Frontal cortex (tissue), 4 donors: ENCODE data around the gene IQCE. TPM values are rescaled to one million over a fixed set of nuclear protein-coding genes. Genes with fewer than 3 reads are reported as not detected.
"Not testable (repeated sequence)": the region's sequence is repeated elsewhere in the genome, so short reads cannot be mapped to it uniquely, and the experiment has no call there.

Source experiments
- DNase-seq, 2 donors: peaks; one replicate each; pipeline ENCODE4 v3.0.0; 2012; ENCODE audit warnings: low spot score in 2 of 2
- FAIRE-seq: peaks from 2 replicates; lab custom pipeline; 2012; peaks lifted over from hg19 to GRCh38; lab: Jason Lieb, UNC
- total RNA-seq: library from RNA; depleted of rRNA; stranded (reverse); fragments of >200 nt; gene quantifications from one replicate; pipeline ENCODE4 v1.2.3, GENCODE V29; 2014
- donor health status: control.
- donor health status: control.
- donor health status: control.

The IQCE gene
- total RNA-seq, 1 donor from 2014 or later, result 17.9 TPM

DNA sequence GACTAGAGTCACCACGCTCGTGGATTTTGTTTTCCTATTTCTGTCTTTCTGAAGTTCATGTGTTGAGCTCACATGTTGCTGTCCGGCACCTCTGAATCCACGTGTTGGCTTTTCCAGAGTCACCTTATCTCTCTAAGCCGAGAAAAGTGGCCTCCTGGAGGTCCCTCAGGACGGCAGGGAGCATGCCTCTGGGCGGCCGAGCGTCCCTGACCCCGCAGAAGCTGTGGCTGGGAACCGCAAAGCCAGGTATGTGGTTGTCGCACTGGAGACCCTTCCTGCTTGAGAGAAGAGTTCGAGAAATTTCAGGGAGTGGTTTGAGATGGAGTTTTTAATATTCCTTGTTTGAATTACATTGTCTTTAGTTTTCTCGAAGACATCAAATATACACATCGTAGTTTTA, 12.6 kb downstream of the IQCE start:
- DNase-seq (no peak), FAIRE-seq (no peak)

DNA sequence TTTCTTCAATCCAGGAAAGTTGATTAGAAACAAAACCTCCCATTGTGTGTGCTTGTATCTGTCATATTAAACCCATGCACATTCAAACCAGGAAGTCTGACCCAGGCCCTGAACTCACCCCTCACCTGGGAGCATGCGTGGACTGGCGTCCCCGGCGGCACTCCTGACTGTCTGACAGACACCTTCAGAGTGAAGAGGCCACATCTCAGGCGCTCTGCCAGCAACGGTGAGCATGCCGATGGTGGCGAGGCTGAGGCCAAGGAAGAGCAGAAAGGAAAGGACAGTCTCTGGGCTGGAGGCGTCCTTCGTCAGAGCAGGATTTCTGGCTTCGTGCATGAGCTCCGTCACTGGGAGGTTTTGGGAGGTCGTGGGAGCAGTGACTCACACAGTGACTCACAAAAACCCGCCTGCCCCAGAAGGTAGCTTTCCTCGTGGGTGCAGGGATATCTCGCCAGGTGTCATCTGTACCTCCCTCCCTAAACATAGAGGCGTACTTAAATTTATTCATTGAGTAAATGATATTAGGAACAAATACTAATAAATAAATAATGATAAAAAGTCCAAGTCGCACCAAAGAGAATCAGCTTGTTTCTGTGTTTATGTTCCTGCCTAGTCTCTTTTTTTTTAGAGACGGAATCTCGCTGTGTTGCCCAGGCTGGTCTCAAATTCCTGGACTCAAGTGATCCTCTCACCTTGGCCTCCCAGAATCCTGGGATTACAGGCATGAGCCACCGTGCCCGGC, 13.5 kb downstream of the IQCE start:
- DNase-seq (no peak), FAIRE-seq (no peak)

DNA sequence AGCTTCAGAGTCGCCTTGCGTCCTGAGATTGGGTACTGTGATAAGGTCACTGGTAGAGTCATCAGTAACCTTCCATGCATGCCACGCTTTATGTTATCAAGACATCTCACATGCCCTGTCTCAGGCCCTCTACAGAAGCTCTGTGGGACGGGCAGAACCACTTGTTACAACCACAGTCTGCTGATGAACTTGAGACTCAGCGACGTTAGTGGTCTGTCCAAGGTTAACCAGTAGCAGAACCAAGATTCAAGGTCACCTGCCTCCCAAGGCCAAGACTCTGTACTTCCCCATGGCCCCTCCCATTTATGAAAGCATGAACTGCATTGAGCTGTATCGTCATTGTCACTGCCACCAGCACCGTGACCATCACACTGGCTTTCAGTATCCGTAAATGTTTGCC, 15.0 kb downstream of the IQCE start:
- no peak for FAIRE-seq
- no peak for DNase-seq

DNA sequence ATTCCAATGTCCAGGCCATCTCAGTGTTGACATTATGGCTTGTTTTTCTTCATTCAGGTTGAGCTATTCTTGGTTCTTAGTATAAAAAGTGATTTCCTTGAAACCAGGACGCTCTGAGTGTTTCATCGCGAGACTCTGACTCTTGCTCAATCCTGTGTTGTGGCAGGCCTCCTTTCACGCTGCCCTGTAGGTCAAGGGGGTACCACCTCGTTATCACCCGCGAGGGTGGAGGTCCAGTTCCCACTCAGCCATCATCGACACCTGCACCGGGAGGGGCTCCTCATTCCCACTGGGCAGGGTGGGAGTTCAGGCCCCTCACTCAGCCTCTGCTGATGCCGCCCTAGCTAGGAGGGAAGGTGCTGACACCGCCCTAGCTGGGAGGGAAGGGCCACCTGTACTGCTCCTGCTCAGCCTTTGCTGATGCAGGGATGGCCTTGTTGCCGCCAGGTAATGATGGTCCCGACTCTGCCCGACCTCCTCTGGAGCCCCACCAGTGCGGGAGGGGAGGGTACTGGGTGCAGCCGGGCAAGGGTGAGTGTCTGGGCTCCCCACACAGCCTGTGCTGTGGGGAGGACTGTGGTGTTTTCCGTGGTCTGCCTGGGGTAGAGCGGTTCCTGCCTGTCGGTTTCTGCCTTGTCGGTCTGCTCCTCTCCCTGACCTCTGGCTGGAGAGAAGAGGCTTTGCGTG, 16.4 kb downstream of the IQCE start:
- FAIRE-seq (no peak), DNase-seq (no peak)

DNA sequence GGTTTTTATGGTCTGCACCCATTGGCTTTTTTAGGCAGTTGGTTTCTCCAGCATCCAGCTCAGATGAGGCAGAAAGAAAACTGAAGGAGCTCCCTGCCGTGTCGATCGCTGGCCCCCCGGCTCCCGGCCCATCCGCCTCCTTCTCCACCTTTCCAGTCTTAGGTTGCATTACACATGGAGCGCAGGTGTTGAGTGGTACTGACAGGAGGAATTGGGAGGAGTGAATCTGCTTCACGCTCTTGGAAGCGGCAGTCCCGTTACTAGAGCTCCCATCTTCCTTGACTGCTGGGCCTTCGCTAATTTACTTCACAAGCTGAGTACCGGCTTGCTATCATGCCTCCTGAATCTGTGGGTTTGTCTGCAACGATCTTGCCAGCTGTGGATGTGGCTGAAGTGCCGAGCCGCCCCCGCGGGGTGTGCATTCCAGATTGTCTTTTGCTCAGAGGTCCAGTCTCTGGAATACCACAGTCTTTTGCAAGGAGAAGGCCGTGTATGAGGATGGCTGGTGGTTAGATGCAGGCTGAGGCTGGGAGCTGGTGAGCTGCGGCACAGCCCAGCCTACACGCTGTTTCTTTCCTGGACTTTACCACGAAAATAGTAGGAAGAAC, 17.1 kb downstream of the IQCE start:
- no peak for DNase-seq
- no peak for FAIRE-seq

DNA sequence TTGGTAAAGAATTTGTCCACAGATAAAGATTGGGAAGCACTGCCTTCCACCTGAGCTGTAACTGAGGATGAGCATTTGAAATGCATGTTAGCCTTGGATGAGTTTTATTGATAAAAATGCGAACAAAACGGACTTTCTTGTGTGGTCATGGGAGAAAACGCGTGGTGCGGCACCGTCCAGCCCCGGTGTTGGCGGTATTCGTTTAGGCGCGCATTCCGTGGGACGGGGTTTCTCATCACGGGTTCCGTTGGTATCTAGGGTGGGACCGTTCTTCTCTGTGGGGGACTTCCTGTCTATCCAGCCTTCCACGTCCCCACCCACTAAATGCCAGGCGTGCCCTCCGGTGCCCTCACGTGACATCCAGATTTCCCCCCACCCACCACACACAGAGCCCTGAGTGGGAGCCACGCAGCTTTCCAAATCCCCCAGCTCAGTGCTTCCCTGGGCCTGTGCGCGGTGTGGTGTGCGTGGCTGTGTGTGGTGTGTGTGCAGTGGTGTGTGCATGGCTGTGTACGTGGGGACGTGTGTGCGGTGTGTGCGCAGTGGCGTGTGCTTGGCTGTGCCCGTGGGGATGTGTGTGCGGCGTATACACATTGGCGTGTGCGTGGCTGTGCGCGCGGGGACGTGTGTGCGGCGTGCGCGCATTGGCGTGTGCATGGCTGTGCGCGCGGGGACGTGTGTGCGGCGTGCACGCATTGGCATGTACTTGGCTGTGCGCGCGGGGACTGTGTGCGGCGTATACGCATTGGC, 18.1 kb downstream of the IQCE start:
- FAIRE-seq (no peak), DNase-seq (no peak)

DNA sequence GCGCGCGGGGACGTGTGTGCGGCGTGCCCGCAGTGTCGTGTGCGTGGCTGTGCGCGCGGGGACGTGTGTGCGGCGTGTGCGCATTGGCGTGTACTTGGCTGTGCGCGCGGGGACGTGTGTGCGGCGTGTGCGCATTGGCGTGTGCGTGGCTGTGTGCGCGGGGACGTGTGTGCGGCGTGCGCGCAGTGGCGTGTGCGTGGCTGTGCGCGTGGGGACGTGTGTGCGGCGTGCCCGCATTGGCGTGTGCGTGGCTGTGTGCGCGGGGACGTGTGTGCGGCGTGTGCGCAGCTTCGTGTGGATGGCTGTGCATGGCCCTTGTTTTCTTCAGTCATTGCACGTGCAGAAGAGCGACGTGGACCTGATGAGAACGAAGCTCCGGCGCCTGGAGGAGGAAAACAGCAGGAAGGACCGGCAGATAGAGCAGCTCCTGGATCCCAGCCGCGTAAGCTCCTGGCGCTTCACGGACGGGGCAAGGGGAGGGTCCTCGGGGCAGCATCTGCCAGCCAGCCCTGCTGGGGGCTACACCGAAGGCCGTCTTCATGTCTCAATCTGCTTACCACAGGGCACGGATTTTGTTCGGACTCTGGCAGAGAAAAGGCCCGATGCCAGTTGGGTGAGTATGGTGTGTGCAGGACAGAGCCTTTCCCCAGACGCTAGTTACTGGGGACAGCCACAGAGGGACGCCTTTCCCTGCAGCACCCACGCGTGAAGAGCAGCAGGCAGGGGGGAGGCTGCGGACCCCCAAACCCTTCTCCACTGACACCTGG, 19.3 kb downstream of the IQCE start:
- FAIRE-seq, result no peak

DNA sequence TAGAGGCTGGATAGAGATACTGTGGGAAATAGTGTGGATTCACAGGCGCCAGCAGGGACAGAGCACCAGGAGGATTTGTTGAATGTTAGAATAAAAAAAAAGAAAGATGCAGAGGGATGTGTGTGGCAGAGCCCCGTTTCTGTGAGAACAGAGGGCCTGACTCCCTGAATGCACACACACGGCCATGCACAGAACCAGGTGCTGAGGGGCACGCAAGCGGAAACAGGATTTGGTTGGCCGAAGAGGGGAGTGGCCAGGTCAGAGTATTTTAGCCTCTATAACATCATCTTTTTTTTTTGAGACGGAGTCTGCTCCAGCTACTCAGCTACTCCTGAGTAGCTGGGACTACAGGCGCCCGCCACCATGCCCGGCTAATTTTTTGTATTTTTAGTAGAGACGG, 21.9 kb downstream of the IQCE start:
- no peak for FAIRE-seq

More for the DNA sequence above, 19.3 kb downstream of the IQCE start:
- DNase-seq, result no peak

DNA sequence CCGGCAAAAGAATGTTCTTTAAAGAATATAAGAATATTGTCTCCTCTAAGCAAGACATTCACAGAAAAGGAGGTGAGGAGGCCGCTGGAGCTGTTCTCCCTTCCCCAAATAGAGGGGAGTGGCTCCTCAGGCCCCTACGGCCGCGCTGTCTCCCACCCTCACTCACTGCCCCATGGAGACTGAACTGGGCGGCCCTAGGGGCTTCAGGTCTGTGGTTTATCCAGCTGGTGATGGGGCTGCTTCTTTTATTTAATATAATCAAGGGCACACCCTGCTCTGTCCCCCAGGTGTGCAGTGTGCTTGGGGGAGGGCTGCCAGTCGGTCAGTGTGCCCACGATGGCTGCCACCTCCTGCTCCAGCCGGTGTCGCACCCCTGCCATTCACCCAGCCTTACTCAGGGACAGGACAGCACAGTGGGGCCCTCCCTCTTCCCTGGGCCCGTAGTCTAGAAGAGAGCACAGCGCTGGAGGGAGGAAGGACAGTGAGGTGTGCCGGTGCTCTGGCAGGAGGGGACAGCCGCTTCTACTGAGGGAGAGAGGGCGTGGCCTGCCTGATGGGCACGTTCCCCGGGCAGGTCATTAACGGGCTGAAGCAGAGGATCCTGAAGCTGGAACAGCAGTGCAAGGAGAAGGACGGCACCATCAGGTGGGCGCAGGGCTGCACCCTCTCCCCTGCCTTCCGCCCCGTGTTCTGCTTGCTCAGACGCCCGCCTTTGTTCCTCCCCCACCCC, 23.4 kb downstream of the IQCE start:
- DNase-seq (no peak), FAIRE-seq (no peak)

More for the DNA sequence above, 21.9 kb downstream of the IQCE start:
- no peak for DNase-seq

DNA sequence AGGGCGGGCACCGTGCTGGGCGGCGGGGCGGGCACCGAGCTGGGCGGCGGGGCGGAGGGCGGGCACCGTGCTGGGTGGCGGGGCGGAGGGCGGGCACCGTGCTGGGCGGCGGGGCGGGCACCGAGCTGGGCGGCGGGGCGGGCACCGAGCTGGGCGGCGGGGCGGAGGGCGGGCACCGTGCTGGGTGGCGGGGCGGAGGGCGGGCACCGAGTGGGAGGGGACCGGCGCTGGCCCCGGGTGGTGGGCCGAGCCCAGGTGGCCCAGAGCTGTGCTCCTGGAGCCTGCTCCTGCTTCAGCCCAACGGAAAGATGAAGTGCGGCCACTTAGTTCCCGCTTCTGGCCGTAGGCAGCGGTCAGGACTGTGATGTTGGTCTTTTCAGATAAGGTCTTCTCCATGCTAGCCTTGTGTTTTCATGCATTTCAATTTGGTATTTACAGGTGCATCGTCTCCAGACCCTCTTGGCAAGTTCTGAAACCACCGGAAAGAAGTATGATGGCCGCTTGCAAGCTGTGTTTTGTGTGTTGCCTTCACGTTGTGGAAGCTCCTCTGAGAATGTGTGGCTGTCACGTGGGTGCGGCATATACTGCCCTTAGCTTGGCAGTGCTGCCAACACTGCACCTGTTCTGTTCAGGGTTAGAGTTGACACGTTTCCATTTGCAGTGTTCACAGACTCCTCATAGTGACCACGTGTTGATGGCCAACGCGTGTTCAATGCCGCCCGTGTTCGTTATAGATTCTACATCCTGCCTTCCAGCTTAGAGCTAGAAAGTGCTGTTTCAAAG, 25.2 kb downstream of the IQCE start:
- FAIRE-seq, result no peak
- no peak for DNase-seq

DNA sequence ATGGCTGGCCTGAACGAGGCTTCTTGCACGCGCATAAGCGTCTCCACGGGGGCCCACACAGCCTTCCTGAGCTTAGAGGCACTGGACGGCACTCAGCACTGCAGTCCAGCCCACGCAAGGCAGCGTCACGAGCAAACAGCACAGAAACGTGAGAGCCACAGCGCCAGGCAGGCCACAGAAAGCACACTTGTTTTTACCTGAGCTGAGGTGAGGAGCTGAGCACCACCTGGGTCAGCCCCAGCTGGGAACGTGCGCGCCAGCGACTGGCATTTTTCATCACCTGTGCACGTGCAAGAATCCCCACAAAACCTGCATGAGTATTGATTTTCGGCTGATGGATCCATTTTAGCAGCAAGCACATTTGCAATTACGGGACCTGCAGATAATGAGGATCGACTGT, 26.7 kb downstream of the IQCE start:
- DNase-seq, result no peak
- FAIRE-seq, result no peak

DNA sequence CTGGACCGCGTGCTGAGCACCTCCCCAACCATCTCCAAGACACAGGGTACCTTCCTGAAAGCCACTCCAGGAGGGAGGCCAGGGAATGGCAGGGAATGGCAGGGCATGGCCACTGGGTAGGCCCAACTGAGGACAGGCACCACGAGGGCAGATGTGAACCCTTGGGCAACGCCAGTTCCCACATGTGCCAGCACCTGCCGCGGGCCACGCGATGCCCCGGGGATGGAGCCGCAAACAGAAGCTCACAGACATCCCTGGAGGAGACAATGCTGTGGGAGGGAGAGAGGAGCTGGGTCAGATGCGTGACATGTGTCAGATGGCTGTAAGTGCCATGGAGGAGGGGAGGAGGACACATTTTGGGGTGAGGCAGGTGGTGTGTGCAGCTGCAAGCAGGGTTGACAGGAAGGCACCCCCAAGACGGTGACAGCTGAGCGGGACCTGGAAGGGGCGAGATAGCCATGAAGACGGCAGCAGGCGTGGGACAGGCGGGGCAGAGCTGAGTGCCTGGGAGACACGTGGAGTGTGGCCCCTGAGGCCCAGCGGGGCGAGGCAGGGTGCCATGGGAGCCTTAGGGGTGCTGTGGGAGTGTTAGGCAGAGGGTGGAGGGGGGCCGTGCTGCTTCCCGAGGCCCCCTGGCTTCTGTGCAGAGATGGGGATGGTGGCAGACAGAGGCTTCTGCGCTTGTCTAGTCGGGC, 27.7 kb downstream of the IQCE start:
- no peak for FAIRE-seq

DNA sequence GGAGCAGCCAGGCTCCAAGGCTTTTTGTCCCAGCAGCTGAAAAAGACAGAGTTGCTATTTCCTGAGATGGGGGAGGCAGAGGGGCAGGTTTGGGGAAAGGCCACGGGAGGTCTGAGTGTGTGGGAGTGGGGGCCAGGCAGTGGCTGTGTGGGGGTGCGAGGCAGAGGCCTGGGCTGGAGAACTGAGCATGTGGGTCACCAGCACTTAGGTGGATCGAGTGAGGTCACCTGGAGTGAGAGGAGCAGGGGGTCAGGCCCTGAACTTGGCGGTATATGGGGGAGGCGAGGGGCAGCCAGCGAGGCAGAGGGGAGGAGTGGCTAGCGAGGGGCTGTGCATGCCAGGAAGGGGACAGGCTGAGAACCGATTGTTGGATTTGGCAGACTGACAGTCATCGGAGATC, 28.4 kb downstream of the IQCE start:
- no peak for FAIRE-seq
- no peak for DNase-seq

More for the DNA sequence above, 27.7 kb downstream of the IQCE start:
- no peak for DNase-seq

DNA sequence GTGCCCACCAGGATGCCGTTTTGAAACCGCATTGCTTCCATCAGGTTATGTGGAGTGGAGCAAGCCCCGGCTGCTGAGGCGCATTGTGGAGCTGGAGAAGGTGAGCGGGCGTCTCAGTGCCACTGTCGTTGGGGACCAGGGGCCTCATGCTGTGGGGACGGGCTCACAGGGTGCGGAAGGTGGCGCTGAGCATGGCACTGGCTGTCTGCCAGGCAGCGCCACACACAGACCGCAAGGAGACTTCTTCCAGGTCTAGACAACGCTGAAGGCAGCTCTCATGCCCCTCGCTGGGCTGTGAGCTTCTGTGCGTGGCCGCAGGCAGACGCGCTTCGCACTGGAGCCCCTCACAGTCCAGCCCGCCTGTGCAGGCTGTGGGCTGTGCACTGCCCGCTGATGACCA, 29.0 kb downstream of the IQCE start:
- no peak for FAIRE-seq
- DNase-seq, result no peak

DNA sequence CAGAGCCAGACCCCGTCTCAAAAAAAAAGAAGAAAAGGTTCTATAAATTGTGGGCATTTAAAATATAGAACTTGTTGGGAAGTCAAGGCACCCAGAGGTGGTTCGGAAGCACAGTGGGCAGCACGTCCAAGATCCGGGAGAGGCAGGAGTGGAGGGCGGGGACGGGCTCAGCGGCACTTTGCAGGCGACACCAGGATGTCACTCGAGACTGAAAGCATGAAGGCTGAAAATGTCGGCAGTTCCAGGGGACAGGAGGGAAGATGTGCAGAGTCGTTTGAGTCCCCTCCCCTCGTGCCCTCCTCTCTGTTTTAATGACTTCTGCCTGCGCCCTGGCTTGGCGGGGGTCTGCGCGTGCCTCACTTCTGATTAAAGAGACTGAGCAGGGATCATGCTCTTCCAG, 30.6 kb downstream of the IQCE start:
- DNase-seq (no peak), FAIRE-seq (no peak)

DNA sequence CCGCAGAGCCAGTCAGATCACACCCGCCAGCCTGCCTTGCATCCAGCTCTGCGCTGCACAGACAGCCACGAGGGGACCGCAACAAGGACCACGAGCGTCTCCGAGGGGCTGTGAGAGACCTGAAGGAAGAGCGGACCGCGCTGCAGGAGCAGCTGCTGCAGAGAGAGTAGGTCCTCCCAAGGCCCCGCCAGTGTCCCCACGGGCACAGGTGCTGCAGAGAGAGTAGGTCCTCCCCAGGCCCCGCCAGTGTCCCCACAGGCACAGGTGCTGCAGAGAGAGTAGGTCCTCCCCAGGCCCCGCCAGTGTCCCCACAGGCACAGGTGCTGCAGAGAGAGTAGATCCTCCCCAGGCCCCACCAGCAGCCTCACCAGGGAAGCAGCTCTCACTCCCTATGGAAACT, 31.2 kb downstream of the IQCE start:
- not testable (repeated sequence) for FAIRE-seq, DNase-seq

DNA sequence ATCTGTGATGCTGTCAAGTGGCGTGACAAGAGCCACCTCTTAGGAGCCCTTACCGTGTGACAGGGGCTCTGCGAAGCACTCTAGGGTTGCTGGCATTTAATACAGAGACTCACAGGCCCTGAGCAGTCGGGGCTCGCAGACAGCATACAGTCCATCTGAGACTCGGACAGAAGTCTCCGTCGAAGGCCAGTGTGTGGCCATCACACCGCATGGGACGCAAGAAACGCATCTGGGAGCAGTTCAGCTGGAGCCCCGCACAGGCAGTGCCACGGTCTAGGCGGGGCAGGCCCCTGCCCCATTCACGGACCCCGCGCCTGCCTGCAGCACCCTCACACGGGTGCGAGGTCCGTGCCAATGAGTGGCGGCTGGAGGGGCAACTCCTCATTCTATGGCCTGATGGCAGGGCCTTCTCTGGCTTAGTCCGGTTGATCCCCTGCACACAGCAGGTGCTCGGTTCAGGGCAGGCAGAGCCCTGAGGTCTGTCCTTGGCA, 33.6 kb downstream of the IQCE start:
- DNase-seq, result no peak
- no peak for FAIRE-seq
